Neural cell (in vitro differentiated cells): ENCODE measurements around the gene ECEL1.

Experiments used
- CTCF ChIP-seq: fragments of 450-650 bp; IDR thresholded peaks from 2 replicates; pipeline ENCODE4 v1.5.1; 2014; ENCODE audit warnings: antibody characterized with exemption, mild to moderate bottlenecking, moderate library complexity; ENCODE audit not compliant: poor library complexity, severe bottlenecking
- EP300 ChIP-seq: fragments of 450-650 bp; conservative IDR thresholded peaks from 2 replicates; pipeline ENCODE4 v1.6.1; 2014; ENCODE audit warnings: antibody characterized with exemption, mild to moderate bottlenecking, moderate library complexity; ENCODE audit not compliant: poor library complexity, severe bottlenecking
- EZH2 ChIP-seq: fragments of 200-600, 300-800 bp; shearing (Covaris generic), sonication (generic); IDR thresholded peaks from 2 replicates; pipeline ENCODE4 v1.6.1; 2014; ENCODE audit warnings: antibody characterized with exemption, low read length, borderline replicate concordance, mild to moderate bottlenecking; ENCODE audit not compliant: insufficient read depth, poor library complexity, severe bottlenecking
- TF ChIP-seq, protein P1 (sequence below): IDR thresholded peaks from 2 replicates; pipeline ENCODE4 v1.6.1; 2012; ENCODE audit warnings: borderline replicate concordance

DNA sequence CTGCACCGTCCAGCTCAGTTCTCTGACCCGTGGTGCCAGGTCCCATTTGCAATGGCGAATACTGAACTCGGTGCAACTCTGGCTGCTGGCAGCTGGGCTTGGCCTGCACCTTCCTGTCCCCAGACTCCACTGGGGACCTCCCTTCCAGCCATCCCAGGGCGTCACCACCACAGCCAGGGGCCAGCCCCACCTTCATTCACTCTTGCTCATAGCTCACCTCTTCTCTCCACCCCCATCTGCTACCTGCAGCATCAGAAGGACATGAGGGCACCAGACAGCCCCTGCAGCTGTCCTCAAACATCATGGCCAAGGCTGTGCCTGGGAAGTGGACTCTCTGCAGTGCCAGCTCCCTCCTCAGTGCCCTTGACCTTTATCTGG lies 47.9 kb downstream of the ECEL1 start:
- no peak for TF ChIP-seq EZH2
- no peak for TF ChIP-seq CTCF
- TF ChIP-seq, protein P1, sequence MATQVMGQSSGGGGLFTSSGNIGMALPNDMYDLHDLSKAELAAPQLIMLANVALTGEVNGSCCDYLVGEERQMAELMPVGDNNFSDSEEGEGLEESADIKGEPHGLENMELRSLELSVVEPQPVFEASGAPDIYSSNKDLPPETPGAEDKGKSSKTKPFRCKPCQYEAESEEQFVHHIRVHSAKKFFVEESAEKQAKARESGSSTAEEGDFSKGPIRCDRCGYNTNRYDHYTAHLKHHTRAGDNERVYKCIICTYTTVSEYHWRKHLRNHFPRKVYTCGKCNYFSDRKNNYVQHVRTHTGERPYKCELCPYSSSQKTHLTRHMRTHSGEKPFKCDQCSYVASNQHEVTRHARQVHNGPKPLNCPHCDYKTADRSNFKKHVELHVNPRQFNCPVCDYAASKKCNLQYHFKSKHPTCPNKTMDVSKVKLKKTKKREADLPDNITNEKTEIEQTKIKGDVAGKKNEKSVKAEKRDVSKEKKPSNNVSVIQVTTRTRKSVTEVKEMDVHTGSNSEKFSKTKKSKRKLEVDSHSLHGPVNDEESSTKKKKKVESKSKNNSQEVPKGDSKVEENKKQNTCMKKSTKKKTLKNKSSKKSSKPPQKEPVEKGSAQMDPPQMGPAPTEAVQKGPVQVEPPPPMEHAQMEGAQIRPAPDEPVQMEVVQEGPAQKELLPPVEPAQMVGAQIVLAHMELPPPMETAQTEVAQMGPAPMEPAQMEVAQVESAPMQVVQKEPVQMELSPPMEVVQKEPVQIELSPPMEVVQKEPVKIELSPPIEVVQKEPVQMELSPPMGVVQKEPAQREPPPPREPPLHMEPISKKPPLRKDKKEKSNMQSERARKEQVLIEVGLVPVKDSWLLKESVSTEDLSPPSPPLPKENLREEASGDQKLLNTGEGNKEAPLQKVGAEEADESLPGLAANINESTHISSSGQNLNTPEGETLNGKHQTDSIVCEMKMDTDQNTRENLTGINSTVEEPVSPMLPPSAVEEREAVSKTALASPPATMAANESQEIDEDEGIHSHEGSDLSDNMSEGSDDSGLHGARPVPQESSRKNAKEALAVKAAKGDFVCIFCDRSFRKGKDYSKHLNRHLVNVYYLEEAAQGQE, result no peak
- TF ChIP-seq EP300, result no peak
